ENCODE data around the gene KRT4.
A peak's percentile ranks its signal among the peaks of the same experiment; 100 is the strongest.

The KRT4 gene

GRCh38 chr12:52821826-52822660 lies 8.1 kb upstream of the KRT4 start:
- no peak for DNase-seq

- no peak for DNase-seq
Observed at GRCh38 chr12:52821071-52821730, 7.3 kb upstream of the KRT4 start.

GRCh38 chr12:52820521-52820920 lies 6.6 kb upstream of the KRT4 start:
- DNase-seq: no peak

- DNase-seq: no peak
Observed at GRCh38 chr12:52819731-52820510, 6.0 kb upstream of the KRT4 start.

GRCh38 chr12:52818887-52819420 lies 5.0 kb upstream of the KRT4 start:
- no peak for DNase-seq

GRCh38 chr12:52818388-52818787 lies 4.5 kb upstream of the KRT4 start:
- peak; percentile 75 for DNase-seq

GRCh38 chr12:52817699-52818238 lies 3.9 kb upstream of the KRT4 start:
- no peak for DNase-seq

- DNase-seq: no peak
Observed at GRCh38 chr12:52817003-52817698, 3.2 kb upstream of the KRT4 start.

GRCh38 chr12:52815676-52816588 lies 2.0 kb upstream of the KRT4 start:
- DNase-seq: no peak

GRCh38 chr12:52815161-52815560 lies 1.2 kb upstream of the KRT4 start:
- DNase-seq: no peak

GRCh38 chr12:52814710-52815155 lies 817 bp upstream of the KRT4 start:
- no peak for DNase-seq

GRCh38 chr12:52813203-52813819 lies 605 bp downstream of the KRT4 start:
- DNase-seq: no peak

GRCh38 chr12:52812749-52813148 lies 1.2 kb downstream of the KRT4 start:
- DNase-seq: no peak

- no peak for DNase-seq
Observed at GRCh38 chr12:52812073-52812400, 1.9 kb downstream of the KRT4 start.

- no peak for DNase-seq
Observed at GRCh38 chr12:52811191-52812072, 2.5 kb downstream of the KRT4 start.

- DNase-seq: no peak
Observed at GRCh38 chr12:52810554-52810953, 3.4 kb downstream of the KRT4 start.

- peak; percentile 35 for DNase-seq
Observed at GRCh38 chr12:52809166-52809565, 4.8 kb downstream of the KRT4 start.

- no peak for DNase-seq
Observed at GRCh38 chr12:52808573-52809160, 5.2 kb downstream of the KRT4 start.
